CD4-positive, alpha-beta T cell (primary cell): ENCODE results near the gene SYT2. TPM values are rescaled to one million over a fixed set of nuclear protein-coding genes. Genes with fewer than 3 reads are reported as not detected.

ENCODE experiments used
- ATAC-seq: fragments of 200-7000 bp; cut with Tn5 transposase; one replicate; pipeline ENCODE4 v1.10.0; 2022; ENCODE audit warnings: mild to moderate bottlenecking; ENCODE audit not compliant: poor library complexity
- CTCF ChIA-PET: fragments of 350-600 bp; sonication (Branson Sonifier 250); formaldehyde crosslinking; loops from one replicate; lab custom pipeline; 2021; ENCODE audit warnings: antibody characterized with exemption, inconsistent platforms; lab: Charles Lee
- POLR2A ChIA-PET: fragments of 350-600 bp; sonication (Branson Sonifier 250); formaldehyde crosslinking; loops from one replicate; lab custom pipeline; 2021; ENCODE audit warnings: antibody characterized with exemption, inconsistent platforms; lab: Charles Lee
- DNase-seq, 14 experiments: peaks; one replicate each; pipeline ENCODE4 v3.0.0-alpha.2; 2013 to 2020; ENCODE audit warnings: mixed read lengths in 2 of 14
- H3K27ac ChIP-seq, 2 donors: one replicate each; pipeline versions ENCODE4 v1.5.1 to v1.7.0; 2013; ENCODE audit warnings: low read length in 2 of 2, low read depth in 1 of 2, mild to moderate bottlenecking in 1 of 2
- H3K27me3 ChIP-seq, 2 experiments: 1 replicate in 1 of 2; 2 replicates in 1 of 2; pipeline versions ENCODE4 v1.6.1 to v1.7.0; 2013; ENCODE audit warnings: low read length in 2 of 2, control low read depth in 1 of 2, mild to moderate bottlenecking in 1 of 2, moderate library complexity in 1 of 2; ENCODE audit not compliant: insufficient read depth in 2 of 2, control insufficient read depth in 1 of 2
- H3K36me3 ChIP-seq: one replicate; pipeline ENCODE4 v1.6.1; 2013; ENCODE audit warnings: low read length, control low read depth; ENCODE audit not compliant: insufficient read depth
- H3K4me1 ChIP-seq: one replicate; pipeline ENCODE4 v1.6.1; 2013; ENCODE audit warnings: low read length, control low read depth; ENCODE audit not compliant: insufficient read depth
- H3K4me3 ChIP-seq: one replicate; pipeline ENCODE4 v1.5.1; 2013; ENCODE audit warnings: mild to moderate bottlenecking, low read length, moderate library complexity
- H3K9me3 ChIP-seq, 2 experiments: 1 replicate in 1 of 2; 2 replicates in 1 of 2; pipeline versions ENCODE4 v1.6.1 to v1.7.0; 2013; ENCODE audit warnings: low read length in 2 of 2, mild to moderate bottlenecking in 2 of 2, control low read depth in 1 of 2, moderate library complexity in 1 of 2; ENCODE audit not compliant: control insufficient read depth in 1 of 2, insufficient read depth in 1 of 2
- H3K27ac Mint-ChIP-seq: one replicate; pipeline ENCODE4 v1.8.0; 2020; ENCODE audit warnings: mixed read lengths
- H3K27me3 Mint-ChIP-seq: one replicate; pipeline ENCODE4 v1.8.0; 2021; ENCODE audit warnings: mixed read lengths
- H3K36me3 Mint-ChIP-seq: one replicate; pipeline ENCODE4 v1.8.0; 2021; ENCODE audit warnings: low read depth, mixed read lengths
- H3K4me1 Mint-ChIP-seq: one replicate; pipeline ENCODE4 v1.8.0; 2021; ENCODE audit warnings: low read depth, mixed read lengths
- H3K4me3 Mint-ChIP-seq: one replicate; pipeline ENCODE4 v1.8.0; 2020; ENCODE audit warnings: mild to moderate bottlenecking, mixed read lengths
- H3K9me3 Mint-ChIP-seq: one replicate; pipeline ENCODE4 v1.8.0; 2020; ENCODE audit warnings: mixed read lengths
- CTCF ChIP-seq: fragments of 200-600 bp; IDR thresholded peaks from one replicate; pipeline ENCODE4 v1.8.0; 2022; ENCODE audit warnings: antibody characterized with exemption, mild to moderate bottlenecking
- intact Hi-C, 2 experiments: fragments of 100-400 bp; cut with DNase I in 1 of 2; cut with micrococcal nuclease in 1 of 2; formaldehyde crosslinking; loops; one replicate each; pipeline versions ENCODE4 v1.15.1 to v1.9.0; 2023 to 2025; cut with DNase I, micrococcal nuclease
- total RNA-seq, 174 experiments: library from RNA in 2 of 174; stranded (reverse) in 2 of 174; gene quantifications; one replicate each; pipeline ENCODE4 v1.2.3 and lab custom pipeline; 2021 to 2026

SYT2 gene
- total RNA-seq, 2 experiments from 2014 or later, result not detected

- DNase-seq (no peak), ATAC-seq (no peak)
- no peaks in the 10 kb centered on the region for H3K9me3 Mint-ChIP-seq
- H3K36me3 Mint-ChIP-seq, result no peaks in the 10 kb centered on the region
- Histone ChIP-seq H3K4me3 (no peak overlapping the region), H3K27ac (no peak overlapping the region), H3K4me1 (peaks cover 1% of the 10 kb centered on the region), H3K36me3 (no peaks in the 10 kb centered on the region), H3K9me3 (no peaks in the 10 kb centered on the region), H3K27me3 (peaks cover 11 to 19% of the 10 kb centered on the region in 2 experiments)
- intact Hi-C loops, result loop anchor here in 1 of 2 experiments (5.0 kb wide), 1 partner anchor 203 kb away; no protein-coding TSS in a partner anchor
- ChIA-PET POLR2A (no interaction called here), CTCF (interaction anchor here (0.7 kb wide), 1 partner anchor 164 kb away, joined by 3 read pairs; no protein-coding TSS in a partner anchor)
- H3K4me1 Mint-ChIP-seq, result peaks cover 6% of the 10 kb centered on the region
- TF ChIP-seq CTCF, result no peak
- no peak overlapping the region for H3K4me3 Mint-ChIP-seq
- H3K27me3 Mint-ChIP-seq, result peaks cover 80% of the 10 kb centered on the region
- H3K27ac Mint-ChIP-seq, result no peak overlapping the region
Measured at GRCh38 chr1:202649553-202650392, 60.5 kb downstream of the SYT2 start.

- no peak overlapping the region for H3K27ac ChIP-seq
- H3K36me3 ChIP-seq, result no peaks in the 10 kb centered on the region
- ATAC-seq, result no peak
- intact Hi-C loops, result no loop called here
- H3K4me3 ChIP-seq, result no peak overlapping the region
- Mint-ChIP-seq H3K27ac (no peak overlapping the region), H3K9me3 (no peaks in the 10 kb centered on the region), H3K27me3 (peaks cover 82% of the 10 kb centered on the region), H3K4me1 (peaks cover 15% of the 10 kb centered on the region), H3K4me3 (no peak overlapping the region), H3K36me3 (no peaks in the 10 kb centered on the region)
- peaks cover 12% of the 10 kb centered on the region for H3K4me1 ChIP-seq
- H3K9me3 ChIP-seq, result no peaks in the 10 kb centered on the region
- TF ChIP-seq CTCF, result no peak
- no peak for DNase-seq
- ChIA-PET POLR2A (no interaction called here), CTCF (interaction anchor here (0.6 kb wide), 1 partner anchor 1077 kb away, joined by 3 read pairs; no protein-coding TSS in a partner anchor)
- H3K27me3 ChIP-seq, result peaks cover 20 to 29% of the 10 kb centered on the region in 2 experiments
Measured at GRCh38 chr1:202648605-202649226, 61.5 kb downstream of the SYT2 start.

- ATAC-seq (no peak), DNase-seq (no peak)
- Histone ChIP-seq H3K36me3 (no peaks in the 10 kb centered on the region), H3K27ac (no peak overlapping the region), H3K4me3 (no peak overlapping the region), H3K4me1 (peaks cover 33% of the 10 kb centered on the region), H3K9me3 (peaks cover 0 to 12% of the 10 kb centered on the region in 2 experiments), H3K27me3 (peaks cover 40 to 61% of the 10 kb centered on the region in 2 experiments)
- Mint-ChIP-seq H3K4me3 (no peak overlapping the region), H3K4me1 (peaks cover 44% of the 10 kb centered on the region), H3K27me3 (peaks cover 86% of the 10 kb centered on the region), H3K36me3 (no peaks in the 10 kb centered on the region), H3K9me3 (no peaks in the 10 kb centered on the region), H3K27ac (no peak overlapping the region)
- POLR2A ChIA-PET, result no interaction called here
- CTCF ChIA-PET, result no interaction called here
- TF ChIP-seq CTCF, result no peak
- intact Hi-C loops, result no loop called here
Measured at GRCh38 chr1:202645097-202645476, 65.2 kb downstream of the SYT2 start.
